22Rv1 (cell line): ENCODE results near the gene BHLHE23.
"Not testable (repeated sequence)": the region's sequence is repeated elsewhere in the genome, so short reads cannot be mapped to it uniquely, and the experiment has no call there.

Experiments
- CTCF ChIP-seq: fragments of 450-650 bp; IDR thresholded peaks from 2 replicates; pipeline ENCODE4 v1.5.1; 2017; ENCODE audit warnings: mild to moderate bottlenecking
- ZFX ChIP-seq: fragments of 450-650 bp; IDR thresholded peaks from 2 replicates; pipeline ENCODE4 v1.6.1; 2017; ENCODE audit warnings: antibody characterized with exemption, borderline replicate concordance

GRCh38 chr20:62960446-62961309 lies 46.1 kb downstream of the BHLHE23 start:
- not testable (repeated sequence) for TF ChIP-seq CTCF, ZFX
